ENCODE data around the gene VAC14. TPM values are rescaled to one million over a fixed set of nuclear protein-coding genes. Genes with fewer than 3 reads are reported as not detected.

The VAC14 gene
- total RNA-seq, 1 experiment from 2014 or later = 21.3 TPM

- Histone ChIP-seq H3K27ac (no peak overlapping the region), H3K4me1 (peaks cover 5% of the 10 kb centered on the region), H3K4me3 (no peak overlapping the region), H3K27me3 (no peaks in the 10 kb centered on the region), H3K36me3 (no peaks in the 10 kb centered on the region), H3K9me3 (replicated peaks) (no peaks in the 10 kb centered on the region)
- DNase-seq = peak; percentile 45 to 56
Measured at GRCh38 chr16:70638814-70639792, 161.9 kb downstream of the VAC14 start.

Other genes starting within 250 kb of the VAC14 start
- gene IL34, start 154.6 kb downstream of the VAC14 start, total RNA-seq (2014; rRNA removed; shearing (Covaris generic)) = 0.61 and 0.75 TPM in 2 replicates
- 24.6 and 27.4 TPM in 2 replicates for gene MTSS2, start 115.1 kb downstream of the VAC14 start, total RNA-seq (2014; rRNA removed; shearing (Covaris generic))